RPMI8226 (cell line): Measurements from ENCODE around the gene SSR1.
A peak's percentile ranks its signal among the peaks of the same experiment; 100 is the strongest.
"Not testable (repeated sequence)": the region's sequence is repeated elsewhere in the genome, so short reads cannot be mapped to it uniquely, and the experiment has no call there.

Experiments used
- DNase-seq: peaks from one replicate; pipeline ENCODE4 v3.0.0-alpha.2; 2015

Gene SSR1

GRCh38 chr6:7312616-7313504, at the start of gene SSR1:
SSR1 (minus strand) TSS chr6:7313199; CDS start chr6:7313120, 79 bp downstream.
- peak; percentile 100 for DNase-seq

- DNase-seq, result not testable (repeated sequence)
These were observed 38.9 kb upstream of the SSR1 start for GRCh38 chr6:7351916-7352315.

- DNase-seq, result not testable (repeated sequence)
These were observed 37.6 kb upstream of the SSR1 start for GRCh38 chr6:7350591-7350990.

- not testable (repeated sequence) for DNase-seq
These were observed 34.6 kb upstream of the SSR1 start for GRCh38 chr6:7347551-7347997.

- not testable (repeated sequence) for DNase-seq
These were observed 31.9 kb upstream of the SSR1 start for GRCh38 chr6:7344773-7345450.

GRCh38 chr6:7343546-7344475, 30.8 kb upstream of the SSR1 start:
- DNase-seq, result no peak

- peak; percentile 76 for DNase-seq
These were observed 29.2 kb upstream of the SSR1 start for GRCh38 chr6:7341989-7342742.

- no peak for DNase-seq
These were observed 28.3 kb upstream of the SSR1 start for GRCh38 chr6:7341271-7341670.

- DNase-seq, result peak; percentile 71
These were observed 26.2 kb upstream of the SSR1 start for GRCh38 chr6:7339007-7339732.

GRCh38 chr6:7338031-7338430, 25.0 kb upstream of the SSR1 start:
- no peak for DNase-seq

GRCh38 chr6:7335519-7335918, 22.5 kb upstream of the SSR1 start:
- DNase-seq, result no peak

GRCh38 chr6:7334685-7335084, 21.7 kb upstream of the SSR1 start:
- DNase-seq, result no peak

- no peak for DNase-seq
These were observed 19.2 kb upstream of the SSR1 start for GRCh38 chr6:7332090-7332745.

GRCh38 chr6:7331452-7331851, 18.5 kb upstream of the SSR1 start:
- no peak for DNase-seq

GRCh38 chr6:7328243-7328642, 15.2 kb upstream of the SSR1 start:
- no peak for DNase-seq

GRCh38 chr6:7325750-7326149, 12.8 kb upstream of the SSR1 start:
- no peak for DNase-seq

- DNase-seq, result peak; percentile 74
These were observed 11.5 kb upstream of the SSR1 start for GRCh38 chr6:7324520-7324919.

GRCh38 chr6:7323074-7323473, 10.1 kb upstream of the SSR1 start:
- DNase-seq, result no peak

GRCh38 chr6:7321866-7322265, 8.9 kb upstream of the SSR1 start:
- not testable (repeated sequence) for DNase-seq

GRCh38 chr6:7319406-7319805, 6.4 kb upstream of the SSR1 start:
- DNase-seq, result not testable (repeated sequence)

- no peak for DNase-seq
These were observed 4.5 kb upstream of the SSR1 start for GRCh38 chr6:7317538-7317937.
